Measurements from ENCODE around the gene FOXO6.

- no peak for TF ChIP-seq PHB2 (IDR thresholded peaks at IDR 0.05; ENCODE audit: low read depth)
- TF ChIP-seq, protein P1, sequence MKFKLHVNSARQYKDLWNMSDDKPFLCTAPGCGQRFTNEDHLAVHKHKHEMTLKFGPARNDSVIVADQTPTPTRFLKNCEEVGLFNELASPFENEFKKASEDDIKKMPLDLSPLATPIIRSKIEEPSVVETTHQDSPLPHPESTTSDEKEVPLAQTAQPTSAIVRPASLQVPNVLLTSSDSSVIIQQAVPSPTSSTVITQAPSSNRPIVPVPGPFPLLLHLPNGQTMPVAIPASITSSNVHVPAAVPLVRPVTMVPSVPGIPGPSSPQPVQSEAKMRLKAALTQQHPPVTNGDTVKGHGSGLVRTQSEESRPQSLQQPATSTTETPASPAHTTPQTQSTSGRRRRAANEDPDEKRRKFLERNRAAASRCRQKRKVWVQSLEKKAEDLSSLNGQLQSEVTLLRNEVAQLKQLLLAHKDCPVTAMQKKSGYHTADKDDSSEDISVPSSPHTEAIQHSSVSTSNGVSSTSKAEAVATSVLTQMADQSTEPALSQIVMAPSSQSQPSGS (CRISPR knock-in tag; IDR thresholded peaks at IDR 0.05): no peak
- TF ChIP-seq, protein P2, sequence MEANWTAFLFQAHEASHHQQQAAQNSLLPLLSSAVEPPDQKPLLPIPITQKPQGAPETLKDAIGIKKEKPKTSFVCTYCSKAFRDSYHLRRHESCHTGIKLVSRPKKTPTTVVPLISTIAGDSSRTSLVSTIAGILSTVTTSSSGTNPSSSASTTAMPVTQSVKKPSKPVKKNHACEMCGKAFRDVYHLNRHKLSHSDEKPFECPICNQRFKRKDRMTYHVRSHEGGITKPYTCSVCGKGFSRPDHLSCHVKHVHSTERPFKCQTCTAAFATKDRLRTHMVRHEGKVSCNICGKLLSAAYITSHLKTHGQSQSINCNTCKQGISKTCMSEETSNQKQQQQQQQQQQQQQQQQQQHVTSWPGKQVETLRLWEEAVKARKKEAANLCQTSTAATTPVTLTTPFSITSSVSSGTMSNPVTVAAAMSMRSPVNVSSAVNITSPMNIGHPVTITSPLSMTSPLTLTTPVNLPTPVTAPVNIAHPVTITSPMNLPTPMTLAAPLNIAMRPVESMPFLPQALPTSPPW (CRISPR knock-in tag; IDR thresholded peaks at IDR 0.05): no peak
- no peak for TF ChIP-seq RFX5 (IDR thresholded peaks at IDR 0.05; ENCODE audit: low read depth, low read length)
- no peak for TF ChIP-seq ZBTB17 (CRISPR knock-in tag; IDR thresholded peaks at IDR 0.05)
- TF ChIP-seq, protein P3, sequence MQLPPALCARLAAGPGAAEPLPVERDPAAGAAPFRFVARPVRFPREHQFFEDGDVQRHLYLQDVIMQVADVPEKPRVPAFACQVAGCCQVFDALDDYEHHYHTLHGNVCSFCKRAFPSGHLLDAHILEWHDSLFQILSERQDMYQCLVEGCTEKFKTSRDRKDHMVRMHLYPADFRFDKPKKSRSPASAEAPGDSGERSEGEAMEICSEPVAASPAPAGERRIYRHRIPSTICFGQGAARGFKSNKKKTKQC (CRISPR knock-in tag; IDR thresholded peaks at IDR 0.05): no peak
- TF ChIP-seq BHLHE40 (IDR thresholded peaks at IDR 0.05; ENCODE audit: low read length): no peak
- TF ChIP-seq GABPB1 (CRISPR knock-in tag; IDR thresholded peaks at IDR 0.05): no peak
- TF ChIP-seq POLR2A (conservative IDR thresholded peaks at IDR 0.05): no peak
- TF ChIP-seq BRCA1 (IDR thresholded peaks at IDR 0.05): no peak
- TF ChIP-seq BRCA1 (CRISPR knock-in tag; IDR thresholded peaks at IDR 0.05): no peak
- TF ChIP-seq FOSL1 (tag; conservative IDR thresholded peaks at IDR 0.05): no peak
- no peak for TF ChIP-seq GATA2 (CRISPR knock-in tag; IDR thresholded peaks at IDR 0.05)
- TF ChIP-seq, protein P4, sequence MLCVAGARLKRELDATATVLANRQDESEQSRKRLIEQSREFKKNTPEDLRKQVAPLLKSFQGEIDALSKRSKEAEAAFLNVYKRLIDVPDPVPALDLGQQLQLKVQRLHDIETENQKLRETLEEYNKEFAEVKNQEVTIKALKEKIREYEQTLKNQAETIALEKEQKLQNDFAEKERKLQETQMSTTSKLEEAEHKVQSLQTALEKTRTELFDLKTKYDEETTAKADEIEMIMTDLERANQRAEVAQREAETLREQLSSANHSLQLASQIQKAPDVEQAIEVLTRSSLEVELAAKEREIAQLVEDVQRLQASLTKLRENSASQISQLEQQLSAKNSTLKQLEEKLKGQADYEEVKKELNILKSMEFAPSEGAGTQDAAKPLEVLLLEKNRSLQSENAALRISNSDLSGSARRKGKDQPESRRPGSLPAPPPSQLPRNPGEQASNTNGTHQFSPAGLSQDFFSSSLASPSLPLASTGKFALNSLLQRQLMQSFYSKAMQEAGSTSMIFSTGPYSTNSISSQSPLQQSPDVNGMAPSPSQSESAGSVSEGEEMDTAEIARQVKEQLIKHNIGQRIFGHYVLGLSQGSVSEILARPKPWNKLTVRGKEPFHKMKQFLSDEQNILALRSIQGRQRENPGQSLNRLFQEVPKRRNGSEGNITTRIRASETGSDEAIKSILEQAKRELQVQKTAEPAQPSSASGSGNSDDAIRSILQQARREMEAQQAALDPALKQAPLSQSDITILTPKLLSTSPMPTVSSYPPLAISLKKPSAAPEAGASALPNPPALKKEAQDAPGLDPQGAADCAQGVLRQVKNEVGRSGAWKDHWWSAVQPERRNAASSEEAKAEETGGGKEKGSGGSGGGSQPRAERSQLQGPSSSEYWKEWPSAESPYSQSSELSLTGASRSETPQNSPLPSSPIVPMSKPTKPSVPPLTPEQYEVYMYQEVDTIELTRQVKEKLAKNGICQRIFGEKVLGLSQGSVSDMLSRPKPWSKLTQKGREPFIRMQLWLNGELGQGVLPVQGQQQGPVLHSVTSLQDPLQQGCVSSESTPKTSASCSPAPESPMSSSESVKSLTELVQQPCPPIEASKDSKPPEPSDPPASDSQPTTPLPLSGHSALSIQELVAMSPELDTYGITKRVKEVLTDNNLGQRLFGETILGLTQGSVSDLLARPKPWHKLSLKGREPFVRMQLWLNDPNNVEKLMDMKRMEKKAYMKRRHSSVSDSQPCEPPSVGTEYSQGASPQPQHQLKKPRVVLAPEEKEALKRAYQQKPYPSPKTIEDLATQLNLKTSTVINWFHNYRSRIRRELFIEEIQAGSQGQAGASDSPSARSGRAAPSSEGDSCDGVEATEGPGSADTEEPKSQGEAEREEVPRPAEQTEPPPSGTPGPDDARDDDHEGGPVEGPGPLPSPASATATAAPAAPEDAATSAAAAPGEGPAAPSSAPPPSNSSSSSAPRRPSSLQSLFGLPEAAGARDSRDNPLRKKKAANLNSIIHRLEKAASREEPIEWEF (CRISPR knock-in tag; IDR thresholded peaks at IDR 0.05): no peak
Observed at GRCh38 chr1:41318135-41318534, 43.1 kb upstream of the FOXO6 start.

All from K562 (cell line).